HG02885 (cell line): ENCODE results near the gene APEH.

Experiments
- ATAC-seq: cut with Tn5 transposase; IDR thresholded peaks from one replicate; pipeline ENCODE4 v1.9.1; 2021; ENCODE audit warnings: mild to moderate bottlenecking; ENCODE audit not compliant: unreplicated experiment, poor library complexity

Gene APEH

GRCh38 chr3:49673715-49674496 is at the start of gene APEH:
Gene APEH (plus strand): TSS chr3:49674351. CDS start chr3:49674402, 51 bp downstream.
- peak; percentile 80 for ATAC-seq

- ATAC-seq: no peak
Observed at GRCh38 chr3:49625071-49625470, 49.1 kb upstream of the APEH start.

- no peak for ATAC-seq
Observed at GRCh38 chr3:49626101-49626581, 48.0 kb upstream of the APEH start.

GRCh38 chr3:49626796-49627195 is 47.4 kb upstream of the APEH start:
- no peak for ATAC-seq

- ATAC-seq: no peak
Observed at GRCh38 chr3:49627634-49628033, 46.5 kb upstream of the APEH start.

GRCh38 chr3:49628249-49628648 is 45.9 kb upstream of the APEH start:
- no peak for ATAC-seq

- no peak for ATAC-seq
Observed at GRCh38 chr3:49629451-49629850, 44.7 kb upstream of the APEH start.

GRCh38 chr3:49629866-49630265 is 44.3 kb upstream of the APEH start:
- ATAC-seq: no peak

GRCh38 chr3:49630784-49631183 is 43.4 kb upstream of the APEH start:
- no peak for ATAC-seq

GRCh38 chr3:49634736-49635135 is 39.4 kb upstream of the APEH start:
- no peak for ATAC-seq

- no peak for ATAC-seq
Observed at GRCh38 chr3:49636883-49637609, 37.1 kb upstream of the APEH start.

GRCh38 chr3:49638445-49638844 is 35.7 kb upstream of the APEH start:
- no peak for ATAC-seq

GRCh38 chr3:49639551-49639950 is 34.6 kb upstream of the APEH start:
- no peak for ATAC-seq

GRCh38 chr3:49641292-49641691 is 32.9 kb upstream of the APEH start:
- no peak for ATAC-seq

- no peak for ATAC-seq
Observed at GRCh38 chr3:49641921-49642707, 32.0 kb upstream of the APEH start.

- no peak for ATAC-seq
Observed at GRCh38 chr3:49642708-49643145, 31.4 kb upstream of the APEH start.

- no peak for ATAC-seq
Observed at GRCh38 chr3:49644684-49645083, 29.5 kb upstream of the APEH start.

GRCh38 chr3:49646236-49646635 is 27.9 kb upstream of the APEH start:
- ATAC-seq: no peak

- ATAC-seq: no peak
Observed at GRCh38 chr3:49647741-49648140, 26.4 kb upstream of the APEH start.

GRCh38 chr3:49648354-49649019 is 25.7 kb upstream of the APEH start:
- ATAC-seq: no peak
